Gastroesophageal sphincter (tissue), 4 donors: ENCODE data around the gene GLT1D1. TPM values are rescaled to one million over a fixed set of nuclear protein-coding genes. Genes with fewer than 3 reads are reported as not detected.

Source experiments
- ATAC-seq: fragments of 150-250 bp; one replicate; pipeline ENCODE4 v1.9.1; 2016; ENCODE audit warnings: mild to moderate bottlenecking, moderate library complexity
- H3K27ac ChIP-seq, 4 donors: fragments of 200-600 bp; sonication (generic) in 3 of 4; 1 replicate in 3 of 4; 2 replicates in 1 of 4; pipeline ENCODE4 v1.5.1; 2016 to 2019
- H3K27me3 ChIP-seq: fragments of 200-600 bp; sonication (generic); one replicate; pipeline ENCODE4 v1.5.1; 2019
- H3K36me3 ChIP-seq, 2 donors: fragments of 200-600 bp; sonication (generic); one replicate each; pipeline ENCODE4 v1.5.1; 2019; ENCODE audit warnings: control low read depth in 1 of 2
- H3K4me1 ChIP-seq, 3 donors: fragments of 200-600 bp; sonication (generic); 1 replicate in 2 of 3; 2 replicates in 1 of 3; pipeline ENCODE4 v1.5.1; 2016 to 2019; ENCODE audit warnings: control low read depth in 2 of 3
- H3K4me3 ChIP-seq, 2 donors: fragments of 200-600 bp; sonication (generic); one replicate each; pipeline ENCODE4 v1.5.1; 2019; ENCODE audit warnings: mild to moderate bottlenecking in 1 of 2, moderate library complexity in 1 of 2
- H3K9me3 ChIP-seq, 3 donors: fragments of 200-600 bp; sonication (generic); one replicate each; pipeline ENCODE4 v1.5.1; 2017 to 2019; ENCODE audit warnings: control low read depth in 2 of 3
- CTCF ChIP-seq, 4 experiments: fragments of 200-600 bp in 2 of 4; fragments of 450-650 bp in 2 of 4; sonication (generic) in 1 of 4; IDR thresholded peaks; one replicate each; pipeline ENCODE4 v1.5.1; 2017 to 2019; ENCODE audit warnings: antibody characterized with exemption in 4 of 4, mild to moderate bottlenecking in 2 of 4, moderate library complexity in 2 of 4
- EP300 ChIP-seq: sonication (generic); formaldehyde crosslinking; IDR thresholded peaks from one replicate; pipeline ENCODE4 v1.6.1; 2017; ENCODE audit warnings: antibody characterized with exemption, mild to moderate bottlenecking
- POLR2A ChIP-seq, 2 donors: fragments of 450-650 bp; IDR thresholded peaks; one replicate each; pipeline ENCODE4 v1.6.1; 2017; ENCODE audit warnings: antibody characterized with exemption in 2 of 2, mild to moderate bottlenecking in 2 of 2, moderate library complexity in 1 of 2
- POLR2AphosphoS5 ChIP-seq: sonication (generic); formaldehyde crosslinking; IDR thresholded peaks from one replicate; pipeline ENCODE4 v1.6.1; 2017; ENCODE audit warnings: antibody characterized with exemption
- WGBS, 2 donors: methylation state at CpG; one replicate each; pipeline ENCODE4 v1.1.5; 2018; ENCODE audit warnings: low coverage in 1 of 2; 5-methylcytosine and 5-hydroxymethylcytosine counted together
- total RNA-seq, 4 donors: library from RNA; depleted of rRNA; stranded (reverse); fragments of >200 nt; gene quantifications; one replicate each; pipeline ENCODE4 v1.1.0, GENCODE V29; 2016

The GLT1D1 gene
- total RNA-seq, 4 donors from 2014 or later, result 0.27 to 1.8 (median 0.47) TPM; not detected in 1

DNA sequence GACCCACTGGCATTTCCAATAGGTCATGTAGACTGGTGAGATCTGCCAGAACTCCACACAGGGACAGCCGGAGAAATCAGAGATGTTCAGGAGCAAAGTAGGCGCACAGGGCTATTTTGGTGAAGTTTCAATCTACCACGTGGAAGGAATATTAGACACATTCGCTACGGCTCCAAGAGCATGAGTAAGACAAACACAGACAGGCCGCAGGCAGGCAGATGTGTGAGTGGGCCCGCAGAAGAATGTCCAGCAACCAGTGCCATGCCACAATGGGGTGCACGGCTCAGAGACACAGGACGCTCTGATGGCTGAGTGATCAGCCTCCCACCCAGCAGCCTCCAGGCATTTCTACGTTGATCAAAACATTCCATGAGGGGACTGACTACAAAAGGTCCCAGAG, 39.9 kb upstream of the GLT1D1 start:
- Histone ChIP-seq H3K27ac (peak overlapping the region in 3 of 4 donors; percentile 16 to 56 (median 21)), H3K9me3 (no peaks in the 10 kb centered on the region), H3K36me3 (peaks cover 0 to 25% of the 10 kb centered on the region in 2 donors), H3K4me3 (no peak overlapping the region), H3K27me3 (no peaks in the 10 kb centered on the region), H3K4me1 (peaks cover 0 to 90% (median 43%) of the 10 kb centered on the region in 3 donors)
- 100% methylated on average over 2 of the region's 10 CpGs; no CpG with 5 or more reads in 1 of the 2 donors for WGBS, 2 donors
- no peak for TF ChIP-seq POLR2AphosphoS5
- TF ChIP-seq POLR2A (IDR thresholded peaks at IDR 0.05), result no peak
- TF ChIP-seq CTCF (IDR thresholded peaks at IDR 0.05), result no peak
- TF ChIP-seq EP300, result no peak
- no peak for ATAC-seq

DNA sequence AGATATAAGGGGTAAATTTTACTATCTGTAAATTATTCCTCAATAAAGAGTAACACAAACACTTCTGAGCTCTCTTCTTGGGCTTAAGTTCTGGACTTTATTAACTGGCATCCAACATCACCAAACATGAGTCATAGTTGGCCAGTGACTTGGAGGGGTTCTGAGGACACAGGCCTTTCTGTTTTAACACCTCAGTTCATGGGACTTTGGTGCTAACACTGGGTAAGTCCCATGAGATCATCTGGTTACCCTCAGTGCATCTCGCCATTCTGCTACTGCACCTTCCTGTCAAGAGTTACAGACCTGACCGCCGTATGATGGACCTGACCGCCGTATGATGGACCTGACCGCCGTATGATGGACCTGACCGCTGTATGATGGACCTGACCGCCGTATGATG, 39.4 kb upstream of the GLT1D1 start:
- 69 to 90% methylated on average over 6 to 8 of the region's 10 CpGs for WGBS, 2 donors
- H3K4me3 ChIP-seq, result no peak overlapping the region
- H3K27ac ChIP-seq, result peak overlapping the region in 3 of 4 donors; percentile 16 to 56 (median 21)
- no peak for ATAC-seq
- TF ChIP-seq POLR2AphosphoS5 (no peak), CTCF (IDR thresholded peaks at IDR 0.05) (no peak), EP300 (no peak), POLR2A (IDR thresholded peaks at IDR 0.05) (no peak)
- H3K9me3 ChIP-seq, result no peaks in the 10 kb centered on the region
- H3K27me3 ChIP-seq, result no peaks in the 10 kb centered on the region
- H3K36me3 ChIP-seq, result peaks cover 0 to 20% of the 10 kb centered on the region in 2 donors
- H3K4me1 ChIP-seq, result peaks cover 0 to 95% (median 46%) of the 10 kb centered on the region in 3 donors

- Histone ChIP-seq H3K27ac (peak overlapping the region in 2 of 4 donors; percentile 14 to 21), H3K9me3 (no peaks in the 10 kb centered on the region), H3K36me3 (peaks cover 0 to 18% of the 10 kb centered on the region in 2 donors), H3K4me1 (peaks cover 0 to 97% (median 43%) of the 10 kb centered on the region in 3 donors), H3K27me3 (no peaks in the 10 kb centered on the region), H3K4me3 (no peak overlapping the region)
- WGBS, 2 donors, result 81 to 92% methylated on average over 14 to 19 of the region's 25 CpGs
- no peak for ATAC-seq
- TF ChIP-seq EP300 (no peak), POLR2AphosphoS5 (no peak), CTCF (IDR thresholded peaks at IDR 0.05) (no peak), POLR2A (IDR thresholded peaks at IDR 0.05) (no peak)
Observed at GRCh38 chr12:128814411-128815261, 38.6 kb upstream of the GLT1D1 start.

- Histone ChIP-seq H3K9me3 (no peaks in the 10 kb centered on the region), H3K4me1 (peaks cover 0 to 97% (median 30%) of the 10 kb centered on the region in 3 donors), H3K36me3 (peaks cover 0 to 24% of the 10 kb centered on the region in 2 donors), H3K27me3 (no peaks in the 10 kb centered on the region), H3K4me3 (no peak overlapping the region), H3K27ac (peak overlapping the region in 3 of 4 donors; percentile 64 to 80 (median 78))
- ATAC-seq, result no peak
- 85 to 87% methylated on average over 6 of the region's 7 CpGs for WGBS, 2 donors
- no peak for TF ChIP-seq POLR2AphosphoS5
- no peak for TF ChIP-seq POLR2A (IDR thresholded peaks at IDR 0.05)
- TF ChIP-seq CTCF (IDR thresholded peaks at IDR 0.05), result no peak
- TF ChIP-seq EP300, result no peak
Observed at GRCh38 chr12:128815779-128816642, 37.3 kb upstream of the GLT1D1 start.
